ENCODE measurements around the gene SLC30A3.
"Not testable (repeated sequence)": the region's sequence is repeated elsewhere in the genome, so short reads cannot be mapped to it uniquely, and the experiment has no call there.

Gene SLC30A3

DNA sequence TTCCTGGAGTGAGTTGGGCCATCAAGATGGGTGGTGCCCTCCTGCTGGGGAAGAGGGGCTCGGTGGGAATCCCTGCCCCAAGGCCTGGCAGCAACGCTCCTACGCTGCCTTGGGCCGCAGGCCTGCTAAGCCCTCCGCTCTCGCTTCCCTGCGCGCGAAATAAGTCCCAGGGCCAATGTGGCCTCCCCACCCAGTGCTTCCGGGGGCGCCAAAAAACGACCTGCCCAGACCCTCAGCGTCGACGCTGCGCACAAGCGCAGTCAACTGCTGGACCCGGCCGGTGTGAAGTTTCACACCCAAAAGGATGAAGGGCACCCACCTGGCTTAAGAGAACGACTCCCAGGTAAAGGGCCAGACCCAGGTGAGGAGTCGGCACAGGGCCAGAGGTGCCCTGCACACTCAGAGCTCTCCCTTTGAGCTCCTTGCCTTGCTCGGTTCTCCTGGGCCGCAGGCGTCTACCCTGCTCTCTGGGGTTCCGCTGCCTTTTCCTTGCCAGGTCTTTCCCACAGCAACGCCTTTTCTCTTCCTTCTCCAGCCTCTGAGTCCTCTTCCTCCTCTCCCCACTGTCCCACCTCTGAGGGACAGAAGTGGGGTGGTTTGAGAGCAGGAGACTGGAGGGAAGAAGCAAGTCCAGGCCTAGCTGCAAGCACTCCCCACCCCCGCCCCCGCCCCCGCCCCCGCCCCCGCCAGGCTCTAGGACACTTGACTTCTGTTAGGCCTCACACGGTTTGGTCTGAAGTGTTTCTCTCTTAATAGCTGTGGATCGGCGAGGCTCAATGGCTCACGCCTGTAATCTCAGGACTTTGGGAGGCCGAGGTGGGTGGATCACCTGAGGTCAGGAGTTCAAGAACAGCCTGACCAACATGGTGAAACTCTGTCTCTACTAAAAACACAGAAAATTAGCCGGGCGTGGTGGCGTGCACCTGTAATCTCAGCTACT, 12.6 kb upstream of the SLC30A3 start, which contains the start of gene DNAJC5G:
TSS of gene DNAJC5G (plus strand) at position 223 of the 940 bp plus-strand sequence. CDS start 1,296 bp downstream, outside the sequence.
- no peak for DNase-seq (ENCODE audit: low read depth)
- no peak within 1 kb of the TSS for H3K4me3 ChIP-seq (ENCODE audit: low read depth, low read length)
- TF ChIP-seq, protein P1, sequence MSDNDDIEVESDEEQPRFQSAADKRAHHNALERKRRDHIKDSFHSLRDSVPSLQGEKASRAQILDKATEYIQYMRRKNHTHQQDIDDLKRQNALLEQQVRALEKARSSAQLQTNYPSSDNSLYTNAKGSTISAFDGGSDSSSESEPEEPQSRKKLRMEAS (IDR thresholded peaks at IDR 0.05; ENCODE audit: low read depth, low read length), result no peak
- TF ChIP-seq, protein P2, sequence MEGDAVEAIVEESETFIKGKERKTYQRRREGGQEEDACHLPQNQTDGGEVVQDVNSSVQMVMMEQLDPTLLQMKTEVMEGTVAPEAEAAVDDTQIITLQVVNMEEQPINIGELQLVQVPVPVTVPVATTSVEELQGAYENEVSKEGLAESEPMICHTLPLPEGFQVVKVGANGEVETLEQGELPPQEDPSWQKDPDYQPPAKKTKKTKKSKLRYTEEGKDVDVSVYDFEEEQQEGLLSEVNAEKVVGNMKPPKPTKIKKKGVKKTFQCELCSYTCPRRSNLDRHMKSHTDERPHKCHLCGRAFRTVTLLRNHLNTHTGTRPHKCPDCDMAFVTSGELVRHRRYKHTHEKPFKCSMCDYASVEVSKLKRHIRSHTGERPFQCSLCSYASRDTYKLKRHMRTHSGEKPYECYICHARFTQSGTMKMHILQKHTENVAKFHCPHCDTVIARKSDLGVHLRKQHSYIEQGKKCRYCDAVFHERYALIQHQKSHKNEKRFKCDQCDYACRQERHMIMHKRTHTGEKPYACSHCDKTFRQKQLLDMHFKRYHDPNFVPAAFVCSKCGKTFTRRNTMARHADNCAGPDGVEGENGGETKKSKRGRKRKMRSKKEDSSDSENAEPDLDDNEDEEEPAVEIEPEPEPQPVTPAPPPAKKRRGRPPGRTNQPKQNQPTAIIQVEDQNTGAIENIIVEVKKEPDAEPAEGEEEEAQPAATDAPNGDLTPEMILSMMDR (IDR thresholded peaks at IDR 0.05; ENCODE audit: low read depth, low read length), result no peak
- TF ChIP-seq MYC (IDR thresholded peaks at IDR 0.05; ENCODE audit: low read depth, low read length), result no peak
- no peak for TF ChIP-seq POLR2A (IDR thresholded peaks at IDR 0.05; ENCODE audit: extremely low read depth, insufficient read length)

GRCh38 chr2:27272537-27273522, 10.0 kb upstream of the SLC30A3 start:
- H3K4me3 ChIP-seq (ENCODE audit: low read depth, low read length), result not testable (repeated sequence)
- DNase-seq (ENCODE audit: low read depth), result peak; percentile 28

DNA sequence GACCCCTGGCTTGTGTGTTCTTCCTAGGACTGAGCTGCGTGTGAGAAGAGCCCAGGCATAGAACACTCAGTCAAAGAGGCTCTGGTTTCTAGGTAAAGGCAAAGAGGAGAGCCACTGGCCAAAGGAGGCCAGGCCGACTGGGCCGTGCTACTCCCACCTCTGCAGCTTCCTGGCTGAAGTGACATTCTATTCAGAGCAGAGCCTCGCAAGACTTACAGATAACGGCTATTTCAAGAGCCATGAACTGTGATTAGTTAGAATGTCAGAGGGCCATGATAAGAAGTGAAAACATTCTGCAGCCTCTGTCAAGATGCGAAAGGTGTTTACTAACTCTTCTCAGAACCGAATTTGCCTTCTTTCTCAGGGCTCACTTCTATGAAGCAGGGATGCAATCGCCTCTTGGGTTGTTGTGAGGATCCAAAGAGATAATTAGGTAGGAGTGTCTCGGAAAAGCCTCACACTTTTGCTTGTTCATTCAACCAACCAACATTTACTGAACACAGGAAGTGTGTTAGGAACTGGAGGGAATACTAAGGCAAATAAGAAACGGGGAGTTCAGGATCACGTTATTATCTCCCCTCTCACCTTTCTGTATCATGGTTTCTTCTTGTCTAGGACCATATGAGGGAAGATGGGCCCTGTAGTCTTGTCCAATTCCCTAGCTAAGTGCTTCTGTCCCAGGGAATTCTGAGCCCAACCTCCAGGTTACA, 8.9 kb upstream of the SLC30A3 start:
- no peak for DNase-seq (ENCODE audit: low read depth)
- TF ChIP-seq, protein P2 (IDR thresholded peaks at IDR 0.05; ENCODE audit: low read depth, low read length), result no peak
- TF ChIP-seq, protein P1 (IDR thresholded peaks at IDR 0.05; ENCODE audit: low read depth, low read length), result no peak
- TF ChIP-seq POLR2A (IDR thresholded peaks at IDR 0.05; ENCODE audit: extremely low read depth, insufficient read length) (no peak), MYC (IDR thresholded peaks at IDR 0.05; ENCODE audit: low read depth, low read length) (no peak)

GRCh38 chr2:27270670-27271069, 7.8 kb upstream of the SLC30A3 start:
- TF ChIP-seq POLR2A (IDR thresholded peaks at IDR 0.05; ENCODE audit: extremely low read depth, insufficient read length) (no peak), MYC (IDR thresholded peaks at IDR 0.05; ENCODE audit: low read depth, low read length) (no peak)
- TF ChIP-seq, protein P2 (IDR thresholded peaks at IDR 0.05; ENCODE audit: low read depth, low read length), result no peak
- TF ChIP-seq, protein P1 (IDR thresholded peaks at IDR 0.05; ENCODE audit: low read depth, low read length), result 0 out of 2 replicates have a peak, but pooled peaks have one; percentile 15
- no peak overlapping the region for H3K4me3 ChIP-seq (ENCODE audit: low read depth, low read length)
- peak; percentile 20 for DNase-seq (ENCODE audit: low read depth)

More for the DNA sequence above, 8.9 kb upstream of the SLC30A3 start:
- H3K4me3 ChIP-seq (ENCODE audit: low read depth, low read length), result no peak overlapping the region

GRCh38 chr2:27270131-27270530, 7.3 kb upstream of the SLC30A3 start:
- H3K4me3 ChIP-seq (ENCODE audit: low read depth, low read length), result no peak overlapping the region
- no peak for DNase-seq (ENCODE audit: low read depth)
- TF ChIP-seq, protein P2 (IDR thresholded peaks at IDR 0.05; ENCODE audit: low read depth, low read length), result no peak
- TF ChIP-seq POLR2A (IDR thresholded peaks at IDR 0.05; ENCODE audit: extremely low read depth, insufficient read length) (no peak), MYC (IDR thresholded peaks at IDR 0.05; ENCODE audit: low read depth, low read length) (no peak)
- TF ChIP-seq, protein P1 (IDR thresholded peaks at IDR 0.05; ENCODE audit: low read depth, low read length), result no peak

DNA sequence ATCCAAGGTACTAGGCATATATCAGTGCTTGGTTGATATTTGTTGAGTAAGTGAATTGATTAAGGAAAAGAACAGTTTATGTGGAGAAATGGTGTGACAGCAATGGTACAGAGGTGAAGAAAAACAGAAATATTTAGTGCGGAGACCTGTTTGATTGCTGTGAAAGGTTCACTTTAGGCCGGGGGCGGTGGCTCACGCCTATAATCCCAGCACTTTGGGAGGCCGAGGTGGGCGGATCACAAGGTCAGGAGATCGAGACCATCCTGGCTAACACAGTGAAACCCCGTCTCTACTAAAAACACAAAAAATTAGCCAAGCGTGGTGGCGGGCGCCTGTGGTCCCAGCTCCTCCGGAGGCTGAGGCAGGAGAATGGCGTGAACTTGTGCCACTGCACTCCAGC, 5.4 kb upstream of the SLC30A3 start:
- not testable (repeated sequence) for H3K4me3 ChIP-seq (ENCODE audit: low read depth, low read length)

More for the DNA sequence above, 5.4 kb upstream of the SLC30A3 start:
- not testable (repeated sequence) for DNase-seq (ENCODE audit: low read depth)

All from NB4 (cell line).